ENCODE measurements around the gene DHX9.

DNA sequence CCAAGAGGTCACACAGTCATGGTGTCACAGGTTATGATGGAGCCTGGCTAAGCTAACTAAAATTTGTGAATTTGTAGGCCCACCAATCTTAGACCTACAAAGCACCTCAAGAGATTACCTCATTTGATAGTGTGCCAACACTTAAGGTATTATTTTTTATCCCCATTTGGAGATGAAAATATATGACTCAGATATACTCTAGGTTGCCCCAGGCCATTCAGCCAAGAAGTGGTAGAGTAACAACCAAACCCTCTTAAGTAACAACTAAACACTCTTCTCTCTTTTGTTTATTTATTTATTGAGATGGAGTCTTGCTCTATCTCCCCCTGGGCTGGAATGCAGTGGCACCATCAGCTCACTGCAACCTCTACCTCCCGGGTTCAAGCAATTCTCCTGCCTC lies 35.3 kb upstream of the DHX9 start:
- TF ChIP-seq, protein P1, sequence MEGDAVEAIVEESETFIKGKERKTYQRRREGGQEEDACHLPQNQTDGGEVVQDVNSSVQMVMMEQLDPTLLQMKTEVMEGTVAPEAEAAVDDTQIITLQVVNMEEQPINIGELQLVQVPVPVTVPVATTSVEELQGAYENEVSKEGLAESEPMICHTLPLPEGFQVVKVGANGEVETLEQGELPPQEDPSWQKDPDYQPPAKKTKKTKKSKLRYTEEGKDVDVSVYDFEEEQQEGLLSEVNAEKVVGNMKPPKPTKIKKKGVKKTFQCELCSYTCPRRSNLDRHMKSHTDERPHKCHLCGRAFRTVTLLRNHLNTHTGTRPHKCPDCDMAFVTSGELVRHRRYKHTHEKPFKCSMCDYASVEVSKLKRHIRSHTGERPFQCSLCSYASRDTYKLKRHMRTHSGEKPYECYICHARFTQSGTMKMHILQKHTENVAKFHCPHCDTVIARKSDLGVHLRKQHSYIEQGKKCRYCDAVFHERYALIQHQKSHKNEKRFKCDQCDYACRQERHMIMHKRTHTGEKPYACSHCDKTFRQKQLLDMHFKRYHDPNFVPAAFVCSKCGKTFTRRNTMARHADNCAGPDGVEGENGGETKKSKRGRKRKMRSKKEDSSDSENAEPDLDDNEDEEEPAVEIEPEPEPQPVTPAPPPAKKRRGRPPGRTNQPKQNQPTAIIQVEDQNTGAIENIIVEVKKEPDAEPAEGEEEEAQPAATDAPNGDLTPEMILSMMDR (IDR thresholded peaks at IDR 0.05) = no peak
- TF ChIP-seq POLR2A (IDR thresholded peaks at IDR 0.05) = no peak

All from body of pancreas (tissue), 4 donors.